SW480 (cell line): ENCODE data around the gene IRAG1.
A peak's percentile ranks its signal among the peaks of the same experiment; 100 is the strongest.
"Not testable (repeated sequence)": the region's sequence is repeated elsewhere in the genome, so short reads cannot be mapped to it uniquely, and the experiment has no call there.

Experiments used
- DNase-seq: peaks from one replicate; pipeline ENCODE4 v3.0.0-alpha.2; 2016; ENCODE audit warnings: low spot score

The IRAG1 gene

DNA sequence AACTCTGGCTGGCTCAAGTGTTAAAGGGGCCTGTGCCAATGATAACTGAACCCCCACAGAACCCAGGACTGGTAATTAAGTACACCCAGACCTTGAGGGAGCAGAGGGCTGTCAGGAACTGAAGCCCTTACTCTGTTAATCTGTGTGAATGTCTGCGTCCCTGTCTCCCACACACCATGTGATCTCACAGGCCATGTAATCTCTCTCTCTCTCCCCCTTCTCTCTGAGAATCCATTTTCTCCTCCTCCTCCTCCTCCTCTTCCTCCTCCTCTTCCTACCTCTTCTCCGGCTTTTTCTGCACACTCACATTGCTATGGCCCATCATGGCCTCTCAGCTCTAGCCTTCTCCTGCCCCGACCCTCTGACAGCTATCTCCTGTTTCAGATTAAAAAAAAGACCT, 14.6 kb upstream of the IRAG1 start:
- no peak for DNase-seq

DNA sequence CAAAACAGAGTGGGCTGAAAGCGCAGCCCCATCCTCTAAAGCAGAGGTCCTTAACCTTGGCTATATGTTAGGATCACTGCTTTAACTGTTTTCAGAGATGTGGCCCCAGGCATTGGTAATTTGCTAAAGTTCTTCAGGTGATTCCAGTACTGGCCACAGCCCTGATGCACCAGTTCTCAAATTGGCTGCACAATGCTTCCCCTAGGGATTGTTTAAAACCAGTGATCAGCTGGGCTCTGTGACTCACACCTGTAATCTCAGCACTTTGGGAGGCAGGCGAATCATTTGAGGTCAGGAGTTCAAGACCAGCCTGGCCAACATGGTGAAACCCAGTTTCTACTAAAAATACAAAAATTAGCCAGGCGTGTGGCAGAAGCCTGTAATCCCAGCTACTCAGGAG, 8.4 kb upstream of the IRAG1 start:
- DNase-seq, result no peak

DNA sequence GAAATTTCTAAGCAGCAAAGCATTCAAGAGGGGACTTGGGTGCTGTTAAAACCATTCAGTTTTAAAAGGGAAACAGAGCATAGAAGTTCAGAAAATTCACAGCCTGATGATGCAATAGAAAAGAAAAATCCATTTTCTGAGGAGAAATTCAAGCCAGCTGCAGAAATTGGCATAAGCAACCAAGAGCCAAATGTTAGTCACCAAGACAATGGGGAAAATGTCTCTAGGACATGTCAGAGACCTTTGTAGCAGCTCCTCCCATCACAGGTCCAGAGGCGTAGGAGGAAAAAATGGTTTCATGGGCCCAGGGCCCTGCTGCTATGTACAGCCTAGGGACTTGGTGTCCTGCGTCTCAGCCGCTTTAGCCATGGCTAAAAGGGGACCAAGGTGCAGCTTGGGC, 5.5 kb upstream of the IRAG1 start:
- DNase-seq, result no peak

GRCh38 chr11:10697323-10697620, 3.7 kb upstream of the IRAG1 start:
- DNase-seq, result no peak

DNA sequence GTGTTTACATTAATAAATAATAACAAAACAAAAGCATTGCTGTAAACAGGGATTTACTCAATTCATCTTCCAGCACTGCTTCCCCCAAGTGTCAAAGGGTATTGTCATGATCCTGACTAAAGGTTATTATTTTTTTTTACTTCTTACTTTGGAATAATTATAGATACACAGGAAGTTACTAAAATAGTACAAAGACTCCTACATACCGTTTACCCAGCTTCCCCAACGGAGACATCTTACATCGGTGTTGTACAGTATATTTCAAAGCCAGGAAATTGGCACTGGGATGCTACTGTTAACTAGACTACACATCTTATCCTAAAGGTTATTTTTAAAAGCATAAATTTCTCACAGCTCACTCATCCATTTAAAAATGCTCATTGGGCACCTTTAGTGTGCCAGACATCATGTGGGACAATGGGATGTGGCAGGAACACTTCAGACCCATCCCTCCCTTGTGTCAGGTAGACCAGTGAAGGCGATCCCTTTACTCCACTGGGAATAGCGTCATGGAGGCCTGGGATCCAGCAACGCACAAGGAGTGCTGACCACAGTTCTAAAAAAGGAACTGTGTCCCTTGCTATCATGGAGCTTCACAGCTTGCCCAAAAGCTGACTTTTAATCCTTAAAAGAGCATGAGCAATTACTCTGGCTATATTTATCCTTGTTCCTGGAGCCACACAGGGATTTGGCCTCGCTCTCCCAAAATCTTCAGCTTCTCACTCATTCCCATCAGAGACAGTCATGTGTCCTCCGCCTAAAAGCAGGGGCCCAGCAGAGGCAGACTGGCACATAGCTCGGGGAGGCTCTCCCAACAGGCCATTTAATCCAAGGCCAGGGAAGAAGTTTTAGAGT, 3.1 kb upstream of the IRAG1 start:
- no peak for DNase-seq

DNA sequence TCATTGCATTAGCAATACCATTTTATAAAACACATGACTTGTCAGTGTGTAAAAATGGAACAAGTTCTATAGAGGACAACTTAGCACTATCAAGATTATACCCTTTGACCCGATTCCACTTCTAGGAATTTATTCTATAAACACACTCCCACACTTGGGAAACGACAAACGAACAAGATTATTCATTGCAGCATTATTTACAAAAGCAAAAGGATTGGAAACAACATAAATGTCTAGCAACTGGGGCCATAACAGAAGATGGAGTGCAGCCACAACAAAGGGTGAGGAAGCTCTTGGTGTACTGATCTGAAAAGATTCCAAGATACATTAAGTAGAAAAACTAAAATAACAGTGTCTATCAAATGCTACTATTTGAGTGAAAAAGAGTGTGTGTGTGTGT, 2.3 kb upstream of the IRAG1 start:
- DNase-seq, result no peak

GRCh38 chr11:10694486-10695239, 1.1 kb upstream of the IRAG1 start:
- DNase-seq, result no peak

GRCh38 chr11:10692531-10693115, 932 bp downstream of the IRAG1 start:
- DNase-seq, result no peak

DNA sequence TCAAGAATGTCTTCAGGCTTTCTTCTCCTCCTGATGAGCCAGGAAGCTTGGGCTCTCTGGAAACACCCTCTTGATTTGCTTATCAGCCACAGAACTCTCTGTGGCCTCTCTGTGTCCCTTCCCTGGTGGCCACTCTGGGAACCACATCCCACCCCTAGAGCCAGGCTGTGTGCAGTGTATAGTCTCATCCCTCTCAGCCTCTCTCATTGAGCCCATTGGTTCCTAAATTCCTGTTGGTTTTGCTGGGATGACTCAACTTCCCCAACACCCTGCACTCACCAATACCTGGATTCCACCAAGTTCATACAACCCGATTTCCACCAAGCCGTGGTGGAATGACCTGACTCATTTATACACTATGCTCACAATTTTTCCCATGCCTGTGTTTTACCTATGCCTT, 5.2 kb downstream of the IRAG1 start:
- DNase-seq, result peak; percentile 36

- DNase-seq, result no peak
These were observed 7.2 kb downstream of the IRAG1 start for GRCh38 chr11:10686311-10686710.

DNA sequence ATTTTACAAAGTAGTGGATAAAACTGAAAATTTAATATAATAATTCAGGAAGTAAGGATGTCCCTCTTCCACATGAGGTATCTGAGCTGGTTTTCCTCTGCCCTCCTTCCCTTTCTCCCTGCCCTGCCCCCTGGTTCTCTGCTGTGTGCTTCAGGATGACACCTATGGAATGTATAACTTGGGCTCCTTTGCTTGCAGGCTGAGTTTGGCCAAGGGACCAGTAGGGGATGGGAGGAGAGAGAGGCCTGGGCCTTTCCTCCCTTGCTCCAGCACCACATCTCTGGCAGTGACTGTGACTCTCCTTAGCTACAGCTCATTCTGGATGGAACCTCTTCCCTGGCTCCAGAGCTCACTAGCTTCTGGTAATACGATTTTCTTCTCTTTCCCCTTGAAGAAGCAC, 10.1 kb downstream of the IRAG1 start:
- DNase-seq, result no peak

GRCh38 chr11:10680956-10681487, 12.5 kb downstream of the IRAG1 start:
- no peak for DNase-seq

GRCh38 chr11:10680279-10680678, 13.3 kb downstream of the IRAG1 start:
- DNase-seq, result not testable (repeated sequence)

GRCh38 chr11:10679644-10680043, 13.9 kb downstream of the IRAG1 start:
- no peak for DNase-seq

DNA sequence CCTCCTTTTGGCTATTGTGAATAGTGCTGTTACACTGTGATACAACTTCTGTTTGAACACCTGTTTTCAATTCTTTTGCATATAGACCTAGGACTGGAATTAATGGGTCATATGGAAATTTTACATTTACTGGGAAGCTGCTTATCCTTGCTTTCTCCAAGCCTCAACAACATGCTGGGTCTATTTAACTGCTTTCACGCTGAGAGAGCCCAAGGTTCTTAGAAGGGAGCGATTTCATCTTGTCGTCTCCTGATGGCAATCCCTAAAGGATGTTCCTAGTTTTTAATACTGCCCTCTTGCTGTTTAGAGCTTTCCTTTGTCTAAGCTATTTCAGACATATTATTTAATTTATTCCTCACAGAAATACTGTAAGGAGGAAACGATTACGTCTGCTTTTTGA, 15.5 kb downstream of the IRAG1 start:
- no peak for DNase-seq

- no peak for DNase-seq
These were observed 16.6 kb downstream of the IRAG1 start for GRCh38 chr11:10676919-10677318.

DNA sequence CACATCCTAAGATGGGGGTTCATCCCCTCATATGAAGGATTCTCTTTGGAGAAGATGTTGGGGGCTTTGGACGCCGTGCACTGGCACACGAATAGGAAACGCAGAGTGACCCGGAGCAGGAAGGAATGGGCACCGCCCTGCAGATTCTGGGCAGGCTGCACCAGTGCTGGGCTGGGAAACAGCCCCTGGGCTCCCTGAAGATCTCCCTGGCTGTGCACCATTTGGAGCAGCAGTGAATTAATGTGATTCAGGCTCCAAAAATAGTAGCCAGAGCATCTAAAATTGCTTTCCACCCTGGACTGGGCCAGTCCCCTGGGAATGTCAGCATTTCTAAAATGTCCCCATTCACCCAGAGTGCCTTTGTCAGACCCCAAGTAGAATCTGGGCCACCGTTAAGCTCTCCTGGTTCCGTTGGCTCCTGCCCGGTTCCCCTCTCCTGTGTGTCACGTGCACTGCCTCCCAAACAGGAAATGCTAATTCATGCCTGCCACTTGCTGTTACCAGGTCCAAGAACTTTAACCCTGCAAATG, 18.6 kb downstream of the IRAG1 start:
- no peak for DNase-seq

GRCh38 chr11:10674440-10674855, 19.1 kb downstream of the IRAG1 start:
- no peak for DNase-seq

DNA sequence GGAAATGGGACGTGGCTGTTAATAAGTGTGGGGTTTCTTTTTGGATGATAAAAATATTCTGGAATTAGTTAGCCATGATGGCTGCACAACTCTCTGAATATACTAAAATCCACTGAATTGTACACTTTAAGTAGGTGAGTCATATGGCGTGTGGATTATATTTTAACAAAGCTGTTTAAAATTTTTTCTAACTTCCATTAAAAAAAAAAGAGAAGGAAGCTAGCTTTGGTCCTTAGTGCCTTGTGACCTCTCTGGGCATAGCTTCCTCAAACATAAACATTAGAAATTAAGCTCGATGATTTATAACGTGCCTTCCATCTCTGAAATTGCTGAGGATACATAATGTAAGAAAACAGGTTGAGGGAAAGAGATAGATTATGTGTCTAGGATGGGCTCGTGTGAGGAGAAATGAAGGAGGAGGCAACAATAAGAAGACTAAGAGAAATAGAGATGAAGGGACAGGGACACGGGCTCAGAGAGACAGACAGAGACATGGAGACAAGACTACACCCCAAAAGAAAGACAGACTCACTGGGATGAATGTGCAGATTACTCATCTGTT, 20.0 kb downstream of the IRAG1 start:
- DNase-seq, result no peak

DNA sequence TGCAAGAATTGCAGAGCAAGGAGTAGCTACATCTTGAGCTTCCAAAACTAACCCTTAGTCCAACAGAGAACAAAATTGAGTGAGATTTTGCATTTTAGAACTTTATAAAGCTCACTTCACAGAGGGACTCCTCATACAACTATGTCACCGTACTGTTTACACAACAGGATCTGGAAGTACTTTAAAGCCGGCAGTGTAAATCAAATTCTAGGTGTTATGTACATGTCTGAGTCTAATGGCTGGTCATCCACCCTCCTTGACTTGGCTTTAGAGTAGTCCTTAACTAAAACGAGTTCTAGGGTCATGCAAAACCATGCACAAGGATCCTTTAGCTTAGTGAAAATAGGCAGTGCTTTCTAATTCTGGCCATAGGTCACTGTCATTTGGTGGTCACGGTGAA, 23.5 kb downstream of the IRAG1 start:
- DNase-seq, result no peak

GRCh38 chr11:10669258-10670033, 24.1 kb downstream of the IRAG1 start:
- DNase-seq, result peak; percentile 56

DNA sequence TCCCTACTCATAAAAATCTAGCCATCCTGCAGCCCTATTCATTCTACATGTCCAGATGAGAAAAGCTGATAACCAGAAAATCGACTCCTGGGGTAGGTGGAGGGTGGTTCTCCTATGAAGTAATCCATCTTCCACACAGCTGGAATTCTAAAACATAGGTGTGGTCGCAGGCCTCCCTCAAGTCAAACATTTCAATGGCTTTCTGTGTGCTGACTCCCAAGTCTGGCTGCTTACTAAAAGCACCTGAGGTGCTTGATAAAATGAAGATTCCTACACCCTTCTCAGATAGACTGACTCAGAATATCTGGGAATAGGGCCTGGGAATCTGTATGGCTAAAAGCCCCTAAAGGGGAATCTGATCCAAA, 26.1 kb downstream of the IRAG1 start:
- DNase-seq, result peak; percentile 48
